Right forelimb (tissue), 1 donor: Measurements from ENCODE around the gene TEX19.
"Not testable (repeated sequence)": the region's sequence is repeated elsewhere in the genome, so short reads cannot be mapped to it uniquely, and the experiment has no call there.

ENCODE experiments used
- DNase-seq: peaks from one replicate; pipeline ENCODE4 v3.0.0-alpha.2; 2018

TEX19 gene

GRCh38 chr17:82378741-82379021 lies 19.6 kb downstream of the TEX19 start:
- DNase-seq, result no peak

- no peak for DNase-seq
Observed at GRCh38 chr17:82380860-82381702, 22.0 kb downstream of the TEX19 start.

- DNase-seq, result not testable (repeated sequence)
Observed at GRCh38 chr17:82381703-82382009, 22.6 kb downstream of the TEX19 start.

- DNase-seq, result not testable (repeated sequence)
Observed at GRCh38 chr17:82382220-82382932, 23.3 kb downstream of the TEX19 start.

GRCh38 chr17:82382933-82383255 lies 23.8 kb downstream of the TEX19 start:
- no peak for DNase-seq

- no peak for DNase-seq
Observed at GRCh38 chr17:82383411-82383810, 24.4 kb downstream of the TEX19 start.

GRCh38 chr17:82384051-82384729 lies 25.1 kb downstream of the TEX19 start:
- no peak for DNase-seq

GRCh38 chr17:82384730-82385481 lies 25.9 kb downstream of the TEX19 start:
- peak; percentile 74 for DNase-seq

- peak; percentile 81 for DNase-seq
Observed at GRCh38 chr17:82385559-82386254, 26.7 kb downstream of the TEX19 start.

GRCh38 chr17:82386255-82386831 lies 27.3 kb downstream of the TEX19 start:
- peak; percentile 66 for DNase-seq

GRCh38 chr17:82386881-82387704 lies 28.0 kb downstream of the TEX19 start:
- no peak for DNase-seq

GRCh38 chr17:82387705-82388106 lies 28.7 kb downstream of the TEX19 start:
- DNase-seq, result no peak

- DNase-seq, result no peak
Observed at GRCh38 chr17:82388223-82388921, 29.3 kb downstream of the TEX19 start.

GRCh38 chr17:82388922-82389283 lies 29.9 kb downstream of the TEX19 start:
- no peak for DNase-seq

GRCh38 chr17:82389379-82389778 lies 30.3 kb downstream of the TEX19 start:
- no peak for DNase-seq

GRCh38 chr17:82390015-82390859 lies 31.2 kb downstream of the TEX19 start:
- no peak for DNase-seq

- DNase-seq, result no peak
Observed at GRCh38 chr17:82390860-82391435, 31.9 kb downstream of the TEX19 start.

- DNase-seq, result no peak
Observed at GRCh38 chr17:82391496-82392066, 32.5 kb downstream of the TEX19 start.
